GM19023 (cell line): ENCODE results near the gene KCNC2.
A peak's percentile ranks its signal among the peaks of the same experiment; 100 is the strongest.
"Not testable (repeated sequence)": the region's sequence is repeated elsewhere in the genome, so short reads cannot be mapped to it uniquely, and the experiment has no call there.

ENCODE experiments used
- ATAC-seq: cut with Tn5 transposase; IDR thresholded peaks from one replicate; pipeline ENCODE4 v1.9.1; 2021; ENCODE audit warnings: mild to moderate bottlenecking, moderate library complexity; ENCODE audit not compliant: unreplicated experiment

KCNC2 gene

DNA sequence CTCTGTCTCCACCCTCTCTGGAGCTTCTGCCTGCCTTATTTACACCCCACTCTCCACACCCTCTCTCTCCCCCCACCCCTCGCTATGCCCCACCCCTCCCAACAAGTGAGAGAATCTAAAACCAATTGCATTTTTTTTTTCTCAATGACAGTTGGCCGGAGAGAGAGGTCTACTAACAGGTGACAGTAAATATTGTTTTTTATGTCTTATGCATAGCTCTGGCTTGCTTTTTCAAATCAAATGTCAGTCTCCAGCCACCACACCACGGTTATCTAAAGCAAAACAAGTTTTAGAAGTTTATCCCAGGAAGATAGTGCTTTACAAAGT, at the start of gene KCNC2:
KCNC2 (minus strand) TSS at position 28 of the 327 bp plus-strand sequence.
- ATAC-seq: no peak

DNA sequence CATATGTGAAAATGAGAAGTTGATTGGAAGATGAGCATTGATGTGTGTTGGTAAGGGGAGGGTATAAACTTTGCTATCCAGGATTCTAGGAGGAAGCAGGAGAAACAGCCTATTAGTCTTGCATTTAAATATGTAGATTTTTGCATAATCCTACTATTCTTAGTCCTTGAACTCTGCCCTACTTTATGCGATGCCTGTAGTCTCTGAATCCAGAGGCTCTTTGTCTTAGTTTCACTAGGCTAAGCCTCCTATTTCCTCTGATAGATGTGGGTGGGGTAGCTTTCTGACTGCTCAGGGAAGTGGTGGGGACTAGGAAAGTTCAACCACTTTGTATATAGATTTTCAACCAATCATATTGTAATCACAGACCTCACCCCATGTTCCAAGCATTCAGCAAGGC, 49.5 kb upstream of the KCNC2 start:
- ATAC-seq: no peak

DNA sequence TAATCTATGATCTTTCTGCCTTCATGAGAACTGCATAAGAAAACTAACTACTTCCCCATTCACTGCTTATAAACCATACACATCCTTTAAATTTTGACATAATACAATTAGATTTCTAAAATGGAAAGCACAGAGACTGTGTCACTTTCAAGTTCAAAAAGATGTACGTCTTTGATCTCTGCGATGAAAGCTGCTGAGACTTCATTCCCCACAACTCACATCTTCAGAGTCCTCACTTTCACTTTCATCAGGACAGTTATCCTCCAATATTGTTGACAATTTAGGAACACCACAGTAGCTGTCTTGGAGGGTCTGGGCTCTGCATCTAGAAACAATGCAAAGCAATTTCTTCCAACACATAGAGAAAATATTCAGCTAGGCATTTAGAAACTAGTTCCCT, 47.9 kb upstream of the KCNC2 start:
- no peak for ATAC-seq

DNA sequence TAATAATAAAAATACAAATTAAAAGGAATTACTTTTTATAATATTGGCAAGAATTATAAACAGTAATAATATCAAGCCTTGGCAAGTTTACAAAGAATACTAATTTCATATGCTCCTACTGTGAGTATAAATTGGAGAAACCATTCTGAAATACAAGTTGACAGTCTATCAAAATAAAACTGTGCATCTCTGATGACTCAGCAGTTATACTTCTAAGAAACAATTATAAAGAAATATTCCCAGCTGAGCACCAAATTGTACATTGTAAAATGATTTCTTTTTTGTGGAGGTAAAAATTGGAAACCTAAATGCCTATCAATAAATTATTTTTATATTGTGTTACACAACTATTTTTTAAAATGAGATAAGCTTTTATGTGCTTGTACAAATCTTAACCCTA, 35.5 kb upstream of the KCNC2 start:
- no peak for ATAC-seq

DNA sequence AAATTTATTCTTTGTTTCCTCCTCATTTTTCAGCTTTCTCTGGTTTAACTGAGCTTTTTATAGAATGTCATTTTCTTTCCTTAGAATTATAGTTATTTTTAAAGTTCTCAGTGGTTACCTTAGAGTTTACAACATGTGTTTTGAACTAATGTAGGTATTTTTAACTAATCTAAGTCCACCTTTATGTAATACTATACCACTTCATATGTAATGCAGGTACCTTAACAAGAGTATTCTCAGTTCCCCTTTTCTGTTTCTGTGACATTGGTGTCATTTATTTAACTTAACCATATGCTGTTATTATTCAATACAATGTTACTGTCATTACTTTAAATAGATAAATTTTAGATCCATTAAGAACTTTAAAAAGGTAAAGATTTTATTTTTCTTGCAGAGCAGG, 30.3 kb upstream of the KCNC2 start:
- no peak for ATAC-seq

DNA sequence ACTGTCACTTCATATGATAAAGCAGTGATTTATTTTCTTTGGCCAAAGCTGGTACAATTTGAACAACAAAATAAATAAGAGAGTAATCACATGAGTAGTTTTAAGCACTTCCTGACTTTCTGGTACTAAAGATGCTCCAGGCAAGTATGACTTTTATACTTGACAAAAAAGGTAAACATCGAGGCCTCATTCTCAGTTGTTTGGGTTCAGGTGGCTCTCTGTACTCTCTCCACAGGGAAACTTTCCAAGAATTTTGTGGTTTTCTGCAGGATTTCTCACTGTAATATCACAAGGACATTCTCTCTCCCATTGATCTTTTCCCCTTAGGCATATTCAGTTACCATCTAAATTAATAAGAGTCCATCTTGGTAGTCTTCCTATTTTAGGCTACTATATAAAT, 26.6 kb upstream of the KCNC2 start:
- ATAC-seq: no peak

DNA sequence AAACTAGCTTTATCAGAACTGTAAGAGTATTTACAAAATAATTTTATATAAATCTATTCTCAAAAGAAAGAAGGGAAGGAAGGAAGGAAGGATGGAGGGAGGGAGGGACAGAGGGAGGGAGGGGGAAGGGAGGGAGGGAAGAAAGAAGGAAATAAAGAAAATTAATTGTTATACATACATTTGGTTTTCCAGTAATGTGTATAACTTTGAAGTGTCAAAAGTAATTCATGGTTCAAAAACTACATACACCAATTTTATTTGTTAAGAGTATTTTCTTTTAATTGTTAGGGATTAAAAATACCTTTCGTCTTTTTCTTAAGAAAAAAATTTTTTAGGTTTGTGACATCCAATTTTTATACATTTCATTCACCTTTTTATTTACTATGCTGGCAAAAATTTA, 17.5 kb upstream of the KCNC2 start:
- ATAC-seq: no peak

DNA sequence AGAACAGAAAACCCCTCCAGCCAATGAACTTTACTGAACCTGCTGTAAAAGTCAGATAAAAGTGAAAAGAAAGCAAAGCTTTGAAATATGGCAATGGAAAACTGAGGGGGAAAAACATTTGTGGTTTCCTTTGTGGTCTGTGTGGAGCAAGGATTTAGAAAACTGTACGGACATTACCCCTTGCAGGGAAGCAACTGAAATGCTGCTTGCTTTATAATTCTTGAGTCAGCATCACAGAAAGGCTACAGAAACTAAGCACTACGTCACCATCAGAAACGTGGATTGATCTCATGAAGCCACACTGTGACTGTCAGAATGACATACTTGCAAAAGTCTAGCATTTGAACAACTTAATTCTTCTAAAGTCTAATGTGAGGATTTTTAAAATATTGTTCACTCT, 2.4 kb upstream of the KCNC2 start:
- no peak for ATAC-seq

DNA sequence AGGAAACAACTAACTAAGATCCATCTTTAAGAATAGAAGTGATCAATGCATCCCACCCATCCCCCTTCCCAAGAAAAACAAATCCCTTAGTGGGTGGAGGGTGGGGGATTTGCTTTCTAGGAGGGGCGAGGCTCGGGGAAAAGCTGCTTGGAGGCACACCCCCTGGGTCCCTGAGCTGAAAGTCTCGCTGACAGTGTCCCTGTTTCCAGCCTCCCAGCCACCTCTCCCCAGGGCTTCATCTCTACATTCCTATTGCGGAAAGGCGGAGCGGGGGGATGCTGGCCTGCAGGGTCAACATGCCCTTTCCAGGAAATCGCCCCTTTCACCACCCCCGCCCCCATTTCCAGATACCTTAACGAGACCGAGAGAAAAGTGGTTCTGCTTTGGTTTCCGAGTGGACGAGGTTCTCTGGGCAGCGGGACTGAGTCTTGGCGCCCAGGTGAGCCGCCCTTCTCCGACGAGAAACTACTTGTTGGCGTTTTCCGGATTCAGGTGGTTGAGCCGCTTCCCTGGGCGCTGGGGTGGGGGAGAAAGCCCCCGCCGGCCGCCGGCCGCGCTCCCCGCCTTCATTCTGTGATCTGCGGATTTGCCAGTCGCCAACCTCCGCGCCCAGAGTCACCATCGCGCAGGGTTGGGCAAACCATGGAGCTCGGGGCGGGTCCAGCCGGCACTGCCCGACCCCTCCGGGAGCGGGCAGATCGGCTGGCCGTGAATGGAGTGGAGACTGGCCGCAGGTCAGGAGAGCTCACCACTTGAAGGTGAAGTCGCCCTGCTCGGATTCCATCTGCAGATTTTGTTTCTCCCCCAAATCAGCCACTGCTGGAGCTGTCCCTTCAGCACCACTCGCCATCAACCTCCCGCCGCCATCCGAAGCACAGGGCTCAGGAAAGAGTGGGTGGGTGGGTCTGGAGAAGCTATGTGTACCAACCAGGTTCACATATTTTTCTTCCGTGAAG, 505 bp downstream of the KCNC2 start:
- no peak for ATAC-seq

DNA sequence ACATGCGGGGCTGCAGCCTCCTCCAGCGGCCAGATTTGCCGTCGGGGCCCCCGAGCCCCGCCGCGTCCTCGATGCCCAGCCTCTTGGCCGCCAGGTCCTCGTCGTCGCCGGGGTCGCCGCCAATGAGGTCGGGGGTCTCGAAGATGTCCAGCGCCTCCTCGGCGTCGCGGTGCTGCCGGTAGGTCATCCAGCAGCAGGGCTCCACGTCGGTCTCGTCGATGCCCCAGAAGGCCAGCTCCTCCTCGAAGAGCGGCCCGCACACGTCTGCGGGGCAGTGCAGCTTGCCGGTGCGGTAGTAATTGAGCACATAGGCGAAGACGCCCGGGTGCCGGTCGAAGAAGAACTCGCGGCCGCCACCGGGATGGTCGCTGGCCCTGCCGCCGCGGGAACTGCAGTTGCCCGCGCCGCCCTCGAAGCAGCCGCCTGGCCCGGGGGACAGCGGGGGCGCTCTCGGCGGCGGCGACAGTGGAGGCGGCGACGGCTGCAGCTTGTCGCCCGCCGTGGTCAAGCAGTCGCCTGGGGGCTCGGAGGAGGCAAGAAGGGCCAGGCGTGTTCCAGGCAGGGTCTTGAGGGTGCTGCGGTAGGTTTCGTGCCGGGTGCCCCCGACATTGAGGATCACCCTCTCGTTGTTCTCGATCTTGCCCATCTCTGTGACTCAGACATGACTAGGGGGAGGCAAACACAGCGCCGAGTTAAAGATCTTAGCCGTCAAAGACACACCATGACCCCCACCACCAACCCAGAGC, 2.1 kb downstream of the KCNC2 start:
- ATAC-seq: no peak

DNA sequence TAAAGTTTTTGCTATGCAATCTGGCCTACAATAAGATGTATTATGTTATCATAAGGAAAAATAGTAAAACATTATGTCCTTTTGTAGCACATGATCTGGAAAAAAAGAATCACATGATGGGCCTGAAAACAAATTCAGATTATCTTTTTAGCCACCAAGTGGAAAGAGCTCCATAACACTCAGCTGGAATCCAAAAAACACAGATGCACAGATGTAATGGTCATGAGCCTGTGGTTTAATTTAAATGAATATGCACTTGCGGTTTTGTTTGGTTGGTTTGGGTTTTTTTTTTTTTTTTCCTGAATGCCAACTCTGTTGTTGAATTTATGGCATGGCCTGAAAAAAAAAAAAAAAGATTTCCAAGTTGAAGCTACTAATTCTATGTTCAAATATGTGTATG, 4.1 kb downstream of the KCNC2 start:
- no peak for ATAC-seq

DNA sequence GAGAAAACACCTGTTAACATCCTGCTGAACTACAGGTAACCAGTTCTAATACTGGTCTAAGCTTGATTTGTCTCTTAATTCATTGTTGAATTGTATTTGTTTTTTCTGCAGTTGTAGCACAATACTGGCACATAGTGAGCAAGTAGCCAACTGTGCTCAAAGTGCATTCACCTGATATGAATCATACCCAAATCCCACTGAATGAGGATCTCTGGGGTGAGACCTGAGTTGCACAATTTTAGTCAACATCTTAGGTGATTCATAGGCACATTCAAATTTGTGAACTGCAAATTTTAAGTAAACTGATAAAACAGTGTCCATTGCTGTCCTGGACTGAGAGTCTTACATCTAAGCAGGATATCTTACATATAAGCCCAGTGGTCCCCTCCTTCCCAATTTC, 12.8 kb downstream of the KCNC2 start:
- no peak for ATAC-seq

DNA sequence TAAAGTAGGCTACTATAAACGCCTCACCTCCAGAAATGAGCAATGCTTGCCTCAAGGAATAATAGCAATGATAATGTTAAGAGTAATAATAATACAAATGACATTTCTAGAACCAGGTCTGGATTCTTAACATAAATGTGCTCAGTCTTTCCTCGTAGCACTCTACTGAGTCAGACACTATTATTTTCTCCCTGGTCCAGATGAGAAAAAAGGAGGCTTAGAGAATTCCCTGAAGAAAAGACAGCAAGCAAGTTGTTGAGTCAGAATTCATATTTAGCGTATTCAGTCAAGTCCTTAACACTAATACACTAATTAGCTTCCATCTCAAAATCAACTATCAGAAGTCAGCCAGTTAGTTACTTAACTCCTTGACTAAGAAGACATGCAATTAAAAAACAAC, 13.2 kb downstream of the KCNC2 start:
- ATAC-seq: no peak

DNA sequence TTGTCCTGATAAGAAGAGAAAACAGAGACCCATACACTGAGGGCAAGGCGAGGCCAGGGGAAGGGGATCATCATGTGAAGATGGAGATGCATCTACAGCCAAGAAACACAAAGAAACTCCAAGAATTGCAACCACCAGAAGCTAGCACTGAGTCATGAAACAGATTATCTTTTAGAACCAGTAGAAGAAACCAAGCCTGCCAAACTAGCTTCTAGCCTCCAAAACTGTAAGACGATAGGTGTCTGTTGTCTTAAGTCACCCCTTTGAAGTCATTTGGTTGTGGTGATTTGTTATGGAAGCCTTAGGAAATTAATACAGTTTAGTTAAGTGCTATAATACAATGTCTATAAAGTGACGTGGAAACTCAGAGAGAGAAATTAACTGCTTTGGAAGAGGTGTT, 15.4 kb downstream of the KCNC2 start:
- no peak for ATAC-seq

DNA sequence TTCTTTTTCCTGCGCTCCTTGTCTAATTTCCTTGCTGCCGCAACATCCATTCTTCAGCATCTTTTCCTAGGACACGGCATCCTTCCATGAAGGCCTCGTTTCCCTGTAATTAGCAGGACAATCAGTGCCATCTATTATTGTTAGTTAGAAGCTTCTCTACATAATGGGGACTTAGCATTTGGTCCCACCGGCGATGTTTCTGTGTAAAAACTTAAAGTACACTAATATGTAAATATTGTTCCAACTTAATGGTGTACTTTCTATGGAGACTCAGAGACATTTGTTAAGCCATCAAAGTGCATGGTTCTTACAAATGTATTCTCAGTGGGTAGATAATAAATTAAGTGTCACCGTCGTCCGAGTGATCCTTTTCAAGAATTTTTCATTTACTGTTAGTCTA, 17.4 kb downstream of the KCNC2 start:
- no peak for ATAC-seq

DNA sequence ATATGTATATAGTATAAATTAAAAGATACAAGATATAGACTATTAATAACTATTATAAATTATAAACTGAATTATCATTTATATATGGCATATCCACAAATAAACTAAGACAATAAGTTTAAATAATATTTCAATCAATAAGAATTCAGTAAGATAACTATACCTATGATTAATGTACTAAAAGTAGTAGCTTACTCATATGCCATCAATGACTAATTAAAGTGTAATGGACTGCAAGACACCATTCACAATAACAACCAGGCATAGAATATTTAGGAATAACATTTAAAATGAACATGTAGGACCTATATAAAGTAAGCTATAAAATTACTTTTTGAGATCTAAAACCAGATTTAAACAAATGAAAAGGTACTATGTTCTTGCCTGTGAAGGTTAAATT, 18.8 kb downstream of the KCNC2 start:
- no peak for ATAC-seq

DNA sequence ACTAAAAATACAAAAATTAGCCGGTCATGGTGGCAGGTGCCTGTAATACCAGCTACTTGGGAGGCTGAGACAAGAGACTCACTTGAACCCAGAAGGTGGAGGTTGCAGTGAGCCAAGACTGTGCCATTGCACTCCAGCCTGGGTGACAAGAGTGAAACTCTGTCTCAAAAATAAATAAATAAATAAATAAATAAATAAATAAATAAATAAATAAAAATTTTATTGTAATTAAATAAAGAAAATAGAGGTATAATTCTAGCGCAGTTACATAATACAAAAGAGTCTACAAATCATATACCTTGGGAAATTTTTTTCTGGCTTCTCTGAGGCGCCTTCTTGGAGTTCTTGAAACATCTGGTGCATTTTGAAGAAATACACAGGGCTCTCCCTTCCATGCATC, 23.8 kb downstream of the KCNC2 start:
- not testable (repeated sequence) for ATAC-seq

DNA sequence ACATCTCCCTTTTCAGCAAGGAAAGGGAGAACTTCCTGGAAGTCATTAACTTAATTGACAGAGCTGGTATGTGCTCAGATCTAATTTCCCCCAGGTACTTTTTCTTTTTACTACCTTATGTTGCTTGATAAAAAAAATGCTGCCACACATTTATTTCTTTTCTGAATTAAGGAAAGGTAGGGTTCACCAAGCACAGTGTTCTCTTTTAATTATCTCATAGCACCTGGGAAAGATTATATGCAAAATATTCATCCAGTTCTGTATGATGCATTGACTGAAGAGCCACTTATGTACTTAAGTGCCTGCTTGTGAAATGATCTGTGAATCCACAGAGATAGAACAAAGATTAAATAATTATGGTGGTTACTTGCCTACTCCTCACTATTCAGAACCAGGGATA, 25.1 kb downstream of the KCNC2 start:
- ATAC-seq: no peak

DNA sequence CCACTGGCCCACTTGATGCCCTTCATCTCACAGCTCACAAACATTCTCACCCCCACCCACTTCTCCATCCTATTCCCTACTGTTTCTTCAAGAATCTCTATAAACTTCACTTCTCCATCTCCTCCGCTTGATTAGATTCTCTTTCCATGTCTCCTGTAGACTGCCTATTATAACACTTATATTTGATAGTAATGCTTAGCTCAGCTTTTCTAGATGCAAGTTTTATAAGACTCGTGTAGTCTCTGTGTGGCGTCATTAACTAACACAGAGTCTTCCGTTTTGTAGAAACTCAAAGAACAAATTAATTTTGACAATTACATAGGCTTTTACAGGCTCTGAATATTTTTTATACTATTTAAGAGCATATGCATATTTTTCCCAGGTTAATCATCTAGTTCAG, 25.7 kb downstream of the KCNC2 start:
- ATAC-seq: no peak

DNA sequence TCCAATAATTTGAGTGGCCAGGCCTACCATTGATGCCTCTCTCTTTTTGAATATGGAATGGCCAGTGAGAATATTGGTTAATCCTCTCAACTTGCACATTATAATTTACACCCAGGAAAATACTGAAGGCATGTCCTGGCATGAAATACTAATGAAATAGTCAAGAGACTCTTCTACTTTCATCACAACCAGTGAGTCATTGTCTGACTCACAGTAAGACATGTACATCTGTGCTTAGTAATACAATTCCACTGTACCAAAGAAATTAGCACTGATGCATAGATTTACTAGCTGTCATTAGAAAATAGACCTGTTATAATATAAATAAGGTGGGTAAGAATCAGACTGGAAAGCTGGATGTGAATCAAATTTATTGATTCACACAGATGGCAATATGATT, 31.6 kb downstream of the KCNC2 start:
- peak; percentile 77 for ATAC-seq

DNA sequence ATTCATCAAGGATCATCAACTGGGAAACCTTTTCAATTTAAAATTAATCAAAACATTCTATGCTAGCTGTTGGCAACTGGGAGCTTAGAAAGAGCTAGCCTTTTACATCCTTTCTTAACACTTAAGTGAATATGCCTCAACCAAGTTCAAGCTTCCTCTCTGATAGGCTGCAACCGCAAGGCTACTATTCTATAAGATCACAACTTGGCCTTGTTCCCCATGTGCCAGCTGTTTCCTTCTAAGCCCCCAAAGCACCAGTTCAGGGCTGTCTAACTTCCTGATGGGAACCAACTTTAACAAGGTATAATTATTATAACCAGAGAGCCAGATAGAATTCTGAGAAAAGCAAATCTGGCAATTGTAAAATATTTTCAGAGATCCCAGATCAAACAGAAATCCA, 37.0 kb downstream of the KCNC2 start:
- no peak for ATAC-seq

DNA sequence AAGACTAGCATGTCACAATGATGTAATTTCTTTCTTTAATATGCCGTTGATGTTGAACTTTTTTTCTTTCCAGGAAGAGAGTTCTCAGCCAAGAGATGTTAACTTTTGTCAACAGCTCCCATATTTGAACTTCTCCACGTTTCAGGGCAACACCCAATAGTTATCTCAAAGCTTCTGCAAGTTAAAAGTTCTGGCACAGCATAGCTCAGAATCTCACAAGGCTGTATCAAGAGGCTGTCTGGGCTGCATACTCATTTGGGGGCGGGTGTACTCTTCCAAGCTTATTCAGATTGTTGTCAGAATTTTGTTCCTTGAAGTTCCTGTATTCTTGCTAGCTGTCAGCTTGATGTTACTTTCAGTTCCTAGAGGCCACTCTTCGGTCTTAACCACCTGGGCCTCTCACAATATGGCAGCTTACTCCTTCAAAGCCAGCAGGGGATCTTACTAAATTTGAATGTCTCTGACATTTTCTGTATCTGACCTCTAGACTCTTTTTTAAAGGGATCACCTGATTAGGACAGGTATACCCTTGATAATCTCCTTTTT, 38.9 kb downstream of the KCNC2 start:
- ATAC-seq: peak; percentile 79
